ENCODE results near the gene SLC16A11.
"Not testable (repeated sequence)": the region's sequence is repeated elsewhere in the genome, so short reads cannot be mapped to it uniquely, and the experiment has no call there.

The SLC16A11 gene

GRCh38 chr17:7072406-7072805 lies 28.5 kb upstream of the SLC16A11 start:
- peaks cover 31% of the 10 kb centered on the region for H3K27me3 Mint-ChIP-seq
- peaks cover 3% of the 10 kb centered on the region for H3K36me3 Mint-ChIP-seq
- DNase-seq, result no peak
- H3K4me3 Mint-ChIP-seq, result no peak overlapping the region
- no peak overlapping the region for H3K27ac Mint-ChIP-seq
- CTCF ChIA-PET, result no interaction called here
- peaks cover 18% of the 10 kb centered on the region for H3K9me3 Mint-ChIP-seq
- no peaks in the 10 kb centered on the region for H3K4me1 Mint-ChIP-seq

- CTCF ChIA-PET, result interaction anchor here (0.6 kb wide), 1 partner anchor 706 kb away, joined by 3 read pairs; no protein-coding TSS in a partner anchor
- DNase-seq, result no peak
- no peak overlapping the region for H3K4me3 Mint-ChIP-seq
- peaks cover 24% of the 10 kb centered on the region for H3K9me3 Mint-ChIP-seq
- H3K27me3 Mint-ChIP-seq, result peaks cover 31% of the 10 kb centered on the region
- no peak overlapping the region for H3K27ac Mint-ChIP-seq
- no peaks in the 10 kb centered on the region for H3K4me1 Mint-ChIP-seq
- H3K36me3 Mint-ChIP-seq, result peaks cover 3% of the 10 kb centered on the region
Observed at GRCh38 chr17:7070712-7071111, 26.8 kb upstream of the SLC16A11 start.

GRCh38 chr17:7068268-7068667 lies 24.4 kb upstream of the SLC16A11 start:
- Mint-ChIP-seq H3K36me3 (peaks cover 3% of the 10 kb centered on the region), H3K4me1 (no peaks in the 10 kb centered on the region), H3K9me3 (peaks cover 24% of the 10 kb centered on the region), H3K27ac (no peak overlapping the region), H3K4me3 (no peak overlapping the region), H3K27me3 (peaks cover 48% of the 10 kb centered on the region)
- CTCF ChIA-PET, result no interaction called here
- no peak for DNase-seq

GRCh38 chr17:7067198-7067597 lies 23.3 kb upstream of the SLC16A11 start:
- Mint-ChIP-seq H3K4me1 (no peaks in the 10 kb centered on the region), H3K36me3 (peaks cover 3% of the 10 kb centered on the region), H3K27me3 (peaks cover 47% of the 10 kb centered on the region), H3K4me3 (no peak overlapping the region), H3K27ac (no peak overlapping the region), H3K9me3 (peaks cover 24% of the 10 kb centered on the region)
- CTCF ChIA-PET, result no interaction called here
- no peak for DNase-seq

DNA sequence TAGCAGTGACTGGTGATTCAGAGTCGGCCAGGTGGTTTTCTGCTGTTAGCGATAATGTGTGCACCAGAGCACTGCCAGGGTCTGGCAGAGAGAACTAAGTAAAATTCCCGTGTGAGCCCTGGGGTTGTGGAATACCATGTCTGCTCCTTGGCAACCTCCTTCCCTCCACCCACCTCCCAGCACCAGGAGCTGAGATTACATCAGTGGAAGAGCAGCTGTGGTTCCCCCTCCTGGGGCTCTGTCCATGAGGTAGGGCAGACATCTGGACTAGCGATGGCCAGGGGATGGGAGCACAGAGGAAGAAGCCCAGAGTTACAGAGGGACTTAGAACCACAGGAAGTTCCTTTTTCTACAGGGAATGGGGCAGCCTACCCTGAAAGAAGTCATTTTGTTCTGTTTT lies 20.4 kb upstream of the SLC16A11 start:
- Mint-ChIP-seq H3K4me3 (no peak overlapping the region), H3K4me1 (no peaks in the 10 kb centered on the region), H3K27ac (no peak overlapping the region), H3K36me3 (peaks cover 3% of the 10 kb centered on the region), H3K27me3 (peaks cover 40% of the 10 kb centered on the region), H3K9me3 (peaks cover 24% of the 10 kb centered on the region)
- CTCF ChIA-PET, result interaction anchor here (0.9 to 3.0 kb wide), 2 partner anchors 13 to 72 kb away, joined by 3 to 8 read pairs; no protein-coding TSS in a partner anchor
- DNase-seq, result no peak

GRCh38 chr17:7063518-7064094 lies 19.7 kb upstream of the SLC16A11 start:
- no peak overlapping the region for H3K4me3 Mint-ChIP-seq
- no peak for DNase-seq
- peaks cover 44% of the 10 kb centered on the region for H3K27me3 Mint-ChIP-seq
- H3K36me3 Mint-ChIP-seq, result peaks cover 3% of the 10 kb centered on the region
- H3K9me3 Mint-ChIP-seq, result peaks cover 18% of the 10 kb centered on the region
- CTCF ChIA-PET, result interaction anchor here (1.7 to 3.0 kb wide), 2 partner anchors 69 to 73 kb away, joined by 3 to 8 read pairs; no protein-coding TSS in a partner anchor
- H3K4me1 Mint-ChIP-seq, result no peaks in the 10 kb centered on the region
- no peak overlapping the region for H3K27ac Mint-ChIP-seq

DNA sequence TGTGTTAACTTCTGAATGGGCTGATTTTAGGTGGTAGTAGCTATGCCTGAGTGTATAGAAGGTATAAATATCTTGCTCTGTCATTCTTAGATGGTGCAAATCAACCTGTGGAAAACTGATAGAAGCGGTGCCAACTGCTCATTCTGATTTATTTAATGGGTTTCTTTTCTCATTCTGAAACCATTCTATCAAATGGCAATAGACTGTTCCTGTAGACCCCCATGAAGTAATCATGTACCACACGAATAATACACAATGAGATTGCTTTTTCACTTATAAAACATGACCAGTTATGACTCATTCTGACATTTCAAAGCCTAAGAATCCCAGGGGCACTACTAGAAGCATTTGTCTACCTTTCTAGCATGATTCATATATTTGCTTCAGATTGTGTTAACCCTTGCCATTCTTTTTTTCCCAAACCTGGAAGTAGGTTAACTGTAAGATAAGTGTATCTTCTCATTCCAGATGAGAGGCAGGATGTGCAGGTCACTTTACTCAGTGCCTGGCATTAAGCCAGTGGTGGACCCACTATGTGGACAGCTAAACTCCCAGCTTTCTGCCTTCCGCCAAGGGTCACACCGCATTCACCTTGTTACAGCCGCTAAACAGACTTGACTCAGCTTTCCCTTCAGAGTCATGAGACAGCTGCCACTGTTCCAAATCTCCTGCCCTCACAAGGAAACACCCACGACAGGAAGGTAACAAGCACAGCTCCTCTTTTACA lies 16.4 kb upstream of the SLC16A11 start:
- Mint-ChIP-seq H3K36me3 (no peaks in the 10 kb centered on the region), H3K9me3 (no peaks in the 10 kb centered on the region), H3K4me1 (no peaks in the 10 kb centered on the region), H3K27ac (peak overlapping the region; percentile 33), H3K27me3 (peaks cover 38% of the 10 kb centered on the region), H3K4me3 (no peak overlapping the region)
- CTCF ChIA-PET, result interaction anchor here (0.8 to 1.4 kb wide), 2 partner anchors 50 to 86 kb away, joined by 3 read pairs; no protein-coding TSS in a partner anchor
- DNase-seq, result peak; percentile 20

DNA sequence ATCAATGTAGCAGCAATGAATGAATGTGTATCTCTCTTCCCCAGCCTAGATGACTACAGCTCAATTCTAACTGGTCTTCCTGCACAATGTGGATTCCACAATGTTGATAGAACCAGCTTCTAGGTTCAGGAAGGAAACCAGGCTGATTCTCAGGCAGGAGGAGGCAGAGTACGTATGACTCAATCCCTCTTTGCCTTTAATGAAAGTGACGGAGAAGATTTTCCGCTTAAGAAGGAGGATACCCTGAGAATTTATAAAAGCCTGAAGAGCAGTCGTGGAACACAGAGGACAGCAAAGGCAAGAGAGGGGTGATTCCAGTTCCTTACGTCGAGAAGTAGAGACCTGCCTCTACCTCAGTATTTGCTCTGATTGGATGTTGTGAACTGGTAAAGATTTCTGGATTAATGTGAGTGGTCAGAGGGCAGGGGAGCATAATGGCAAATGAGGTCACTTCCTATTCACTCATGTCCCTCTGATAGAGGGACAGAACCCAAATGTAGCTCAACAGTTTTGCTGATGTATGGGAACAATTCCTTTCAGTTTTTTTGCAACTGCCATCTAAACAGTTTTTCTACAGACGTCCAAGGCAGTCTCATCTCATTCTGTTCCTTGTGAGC lies 15.0 kb upstream of the SLC16A11 start:
- no peaks in the 10 kb centered on the region for H3K36me3 Mint-ChIP-seq
- no peaks in the 10 kb centered on the region for H3K4me1 Mint-ChIP-seq
- no peaks in the 10 kb centered on the region for H3K9me3 Mint-ChIP-seq
- H3K27ac Mint-ChIP-seq, result no peak overlapping the region
- no peak for DNase-seq
- H3K4me3 Mint-ChIP-seq, result no peak overlapping the region
- peaks cover 33% of the 10 kb centered on the region for H3K27me3 Mint-ChIP-seq
- CTCF ChIA-PET, result interaction anchor here (0.7 to 1.4 kb wide), 2 partner anchors 60 to 87 kb away, joined by 3 read pairs; no protein-coding TSS in a partner anchor

- no peaks in the 10 kb centered on the region for H3K4me1 Mint-ChIP-seq
Observed at GRCh38 chr17:7056386-7056785, 12.5 kb upstream of the SLC16A11 start.

GRCh38 chr17:7050583-7050982 lies 6.7 kb upstream of the SLC16A11 start:
- H3K9me3 Mint-ChIP-seq, H3K4me3 Mint-ChIP-seq, H3K36me3 Mint-ChIP-seq, H3K27ac Mint-ChIP-seq, DNase-seq: not testable (repeated sequence)
- H3K27me3 Mint-ChIP-seq, result peaks cover 32% of the 10 kb centered on the region
- CTCF ChIA-PET, result interaction anchor here (0.9 to 13.2 kb wide), 5 partner anchors 14 to 127 kb away, joined by 3 to 270 read pairs (median 6); partner anchors contain the start of gene CLEC10A
- peaks cover 19% of the 10 kb centered on the region for H3K4me1 Mint-ChIP-seq

More at GRCh38 chr17:7056386-7056785, 12.5 kb upstream of the SLC16A11 start:
- Mint-ChIP-seq H3K36me3 (no peaks in the 10 kb centered on the region), H3K27me3 (peaks cover 28% of the 10 kb centered on the region), H3K27ac (no peak overlapping the region), H3K4me3 (no peak overlapping the region), H3K9me3 (no peaks in the 10 kb centered on the region)
- no peak for DNase-seq
- CTCF ChIA-PET, result interaction anchor here (13.2 kb wide), 1 partner anchor 81 kb away, joined by 270 read pairs; no protein-coding TSS in a partner anchor

GRCh38 chr17:7048968-7049367 lies 5.1 kb upstream of the SLC16A11 start:
- H3K4me3 Mint-ChIP-seq, result no peak overlapping the region

GRCh38 chr17:7047566-7047965 lies 3.7 kb upstream of the SLC16A11 start:
- Mint-ChIP-seq H3K4me1 (peaks cover 28% of the 10 kb centered on the region), H3K27me3 (peaks cover 46% of the 10 kb centered on the region), H3K4me3 (no peak overlapping the region), H3K36me3 (no peaks in the 10 kb centered on the region), H3K27ac (no peak overlapping the region), H3K9me3 (no peaks in the 10 kb centered on the region)
- CTCF ChIA-PET, result interaction anchor here (13.2 kb wide), 1 partner anchor 90 kb away, joined by 270 read pairs; no protein-coding TSS in a partner anchor
- no peak for DNase-seq

More at GRCh38 chr17:7048968-7049367, 5.1 kb upstream of the SLC16A11 start:
- H3K4me1 Mint-ChIP-seq, result peaks cover 19% of the 10 kb centered on the region
- no peak for DNase-seq
- peaks cover 43% of the 10 kb centered on the region for H3K27me3 Mint-ChIP-seq
- H3K36me3 Mint-ChIP-seq, result no peaks in the 10 kb centered on the region
- no peak overlapping the region for H3K27ac Mint-ChIP-seq
- CTCF ChIA-PET, result interaction anchor here (13.2 kb wide), 1 partner anchor 88 kb away, joined by 270 read pairs; no protein-coding TSS in a partner anchor
- H3K9me3 Mint-ChIP-seq, result no peaks in the 10 kb centered on the region

DNA sequence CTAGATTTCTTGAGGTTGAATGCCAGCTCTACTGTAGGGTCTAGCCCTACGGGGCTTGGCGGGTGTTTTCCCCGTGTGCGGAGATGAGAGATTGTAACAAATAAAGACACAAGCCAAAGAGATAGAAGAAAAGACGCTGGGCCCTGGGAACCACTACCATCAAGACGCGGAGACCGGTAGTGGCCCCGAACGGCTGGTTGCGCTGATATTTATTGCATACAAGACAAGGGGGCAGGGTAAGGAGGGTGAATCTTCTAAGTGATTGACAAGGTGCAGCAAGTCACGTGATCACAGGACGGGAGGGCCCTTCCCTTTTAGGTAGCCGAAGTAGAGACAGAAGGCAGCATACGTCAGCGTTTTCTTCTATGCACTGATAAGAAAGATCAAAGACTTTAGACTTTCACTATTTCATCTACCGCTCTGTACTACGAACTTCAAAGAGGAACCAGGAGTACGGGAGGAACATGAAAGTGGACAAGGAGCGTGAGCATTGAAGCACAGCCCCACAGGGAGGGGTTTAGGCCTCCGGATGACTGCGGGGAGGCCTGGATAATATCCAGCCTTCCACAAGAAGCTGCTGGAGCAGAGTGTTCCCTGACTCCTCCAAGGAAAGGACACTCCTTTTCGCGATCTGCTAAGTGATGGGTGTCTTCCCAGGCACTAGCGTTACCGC lies 3.0 kb upstream of the SLC16A11 start:
- CTCF ChIA-PET, result interaction anchor here (0.8 to 13.2 kb wide), 11 partner anchors 8 to 302 kb away, joined by 3 to 270 read pairs (median 7); no protein-coding TSS in a partner anchor
- not testable (repeated sequence) for H3K9me3 Mint-ChIP-seq, H3K36me3 Mint-ChIP-seq
- peak; percentile 83 for DNase-seq
- Mint-ChIP-seq H3K27ac (peak overlapping the region; percentile 71), H3K4me1 (peaks cover 34% of the 10 kb centered on the region), H3K4me3 (peak overlapping the region; percentile 65), H3K27me3 (peaks cover 53% of the 10 kb centered on the region)

Measured in activated naive CD4-positive, alpha-beta T cell treated with anti-CD3 and anti-CD28 coated beads, Interleukin-2, amount 10 ng/mL, durations not matched to agents 7 days and 5 days (primary cell).